Glutamatergic neuron (in vitro differentiated cells): ENCODE measurements around the gene RBM5. TPM values are rescaled to one million over a fixed set of nuclear protein-coding genes. Genes with fewer than 3 reads are reported as not detected.

Experiments
- DNase-seq: peaks from one replicate; pipeline ENCODE4 v3.0.0; 2022
- H3K27ac Mint-ChIP-seq: one replicate; pipeline ENCODE4 v1.8.0; 2020; ENCODE audit warnings: mild to moderate bottlenecking, mixed read lengths, inconsistent platforms; ENCODE audit not compliant: unreplicated experiment
- H3K27me3 Mint-ChIP-seq: one replicate; pipeline ENCODE4 v1.8.0; 2020; ENCODE audit warnings: mild to moderate bottlenecking, moderate library complexity, mixed read lengths, inconsistent platforms; ENCODE audit not compliant: unreplicated experiment
- H3K36me3 Mint-ChIP-seq: one replicate; pipeline ENCODE4 v1.8.0; 2020; ENCODE audit warnings: mild to moderate bottlenecking, mixed read lengths, inconsistent platforms; ENCODE audit not compliant: unreplicated experiment
- H3K4me1 Mint-ChIP-seq: one replicate; pipeline ENCODE4 v1.8.0; 2020; ENCODE audit warnings: mild to moderate bottlenecking, low read depth, mixed read lengths, inconsistent platforms; ENCODE audit not compliant: unreplicated experiment
- H3K4me3 Mint-ChIP-seq: one replicate; pipeline ENCODE4 v1.8.0; 2020; ENCODE audit warnings: mild to moderate bottlenecking, mixed read lengths, inconsistent platforms; ENCODE audit not compliant: unreplicated experiment
- H3K9me3 Mint-ChIP-seq: one replicate; pipeline ENCODE4 v1.8.0; 2020; ENCODE audit warnings: mild to moderate bottlenecking, moderate library complexity, mixed read lengths, inconsistent platforms; ENCODE audit not compliant: unreplicated experiment
- total RNA-seq: library from RNA; stranded (reverse); fragmentation: NEBNext Ultra II Directional; extraction: Animal tissue kit (Norgen Biotek cat#: 25700); gene quantifications from one replicate; pipeline ENCODE4 v1.2.1, GENCODE V29; 2021; ENCODE audit not compliant: unreplicated experiment
- TF ChIP-seq, protein P1 (sequence below): fragments of 200-600 bp; sonication (generic); IDR thresholded peaks from one replicate; pipeline ENCODE4 v1.5.0; 2021; ENCODE audit not compliant: partially characterized antibody, unreplicated experiment

The RBM5 gene
- total RNA-seq, 1 donor from 2014 or later = 363 TPM

DNA sequence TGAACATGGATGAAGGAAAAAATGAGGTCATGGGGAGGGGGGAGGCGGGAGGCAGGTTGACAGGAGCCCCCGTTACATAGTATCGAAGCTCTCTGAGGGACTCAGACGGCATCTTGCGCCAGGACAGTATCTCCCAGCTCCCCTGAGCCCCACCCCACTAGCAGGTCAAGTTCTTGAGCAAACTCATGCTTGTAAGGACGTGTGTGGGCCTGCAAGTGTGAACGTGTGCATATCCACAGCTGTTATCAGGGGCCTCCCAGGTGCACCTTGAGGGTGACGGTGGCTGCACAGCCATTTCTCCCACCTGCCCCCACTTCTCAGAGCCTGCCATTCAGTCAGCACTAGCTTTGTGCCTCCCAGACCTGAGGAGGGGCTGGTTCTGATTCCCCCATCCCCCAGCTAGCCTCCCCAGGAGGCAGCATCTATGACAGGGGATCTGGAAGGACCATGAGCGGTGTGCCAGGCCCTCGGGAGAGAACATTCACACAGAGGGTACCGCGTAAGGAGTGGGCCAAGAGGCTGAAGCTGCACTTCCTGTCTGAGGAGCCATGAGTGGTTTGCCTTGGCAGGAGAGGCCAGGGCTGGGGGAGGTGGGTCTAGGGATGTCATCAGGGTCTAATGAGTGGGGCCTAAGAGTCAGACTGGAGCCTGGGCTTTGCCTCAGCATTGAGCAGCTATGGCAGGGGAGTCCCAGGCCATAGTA lies 69.3 kb downstream of the RBM5 start:
- Mint-ChIP-seq H3K4me1 (peaks cover 12% of the 10 kb centered on the region), H3K27me3 (peaks cover 21% of the 10 kb centered on the region), H3K36me3 (no peaks in the 10 kb centered on the region), H3K4me3 (peak overlapping the region; percentile 89), H3K27ac (no peak overlapping the region), H3K9me3 (peaks cover 13% of the 10 kb centered on the region)
- no peak for DNase-seq
- TF ChIP-seq, protein P1, sequence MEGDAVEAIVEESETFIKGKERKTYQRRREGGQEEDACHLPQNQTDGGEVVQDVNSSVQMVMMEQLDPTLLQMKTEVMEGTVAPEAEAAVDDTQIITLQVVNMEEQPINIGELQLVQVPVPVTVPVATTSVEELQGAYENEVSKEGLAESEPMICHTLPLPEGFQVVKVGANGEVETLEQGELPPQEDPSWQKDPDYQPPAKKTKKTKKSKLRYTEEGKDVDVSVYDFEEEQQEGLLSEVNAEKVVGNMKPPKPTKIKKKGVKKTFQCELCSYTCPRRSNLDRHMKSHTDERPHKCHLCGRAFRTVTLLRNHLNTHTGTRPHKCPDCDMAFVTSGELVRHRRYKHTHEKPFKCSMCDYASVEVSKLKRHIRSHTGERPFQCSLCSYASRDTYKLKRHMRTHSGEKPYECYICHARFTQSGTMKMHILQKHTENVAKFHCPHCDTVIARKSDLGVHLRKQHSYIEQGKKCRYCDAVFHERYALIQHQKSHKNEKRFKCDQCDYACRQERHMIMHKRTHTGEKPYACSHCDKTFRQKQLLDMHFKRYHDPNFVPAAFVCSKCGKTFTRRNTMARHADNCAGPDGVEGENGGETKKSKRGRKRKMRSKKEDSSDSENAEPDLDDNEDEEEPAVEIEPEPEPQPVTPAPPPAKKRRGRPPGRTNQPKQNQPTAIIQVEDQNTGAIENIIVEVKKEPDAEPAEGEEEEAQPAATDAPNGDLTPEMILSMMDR = no peak

DNA sequence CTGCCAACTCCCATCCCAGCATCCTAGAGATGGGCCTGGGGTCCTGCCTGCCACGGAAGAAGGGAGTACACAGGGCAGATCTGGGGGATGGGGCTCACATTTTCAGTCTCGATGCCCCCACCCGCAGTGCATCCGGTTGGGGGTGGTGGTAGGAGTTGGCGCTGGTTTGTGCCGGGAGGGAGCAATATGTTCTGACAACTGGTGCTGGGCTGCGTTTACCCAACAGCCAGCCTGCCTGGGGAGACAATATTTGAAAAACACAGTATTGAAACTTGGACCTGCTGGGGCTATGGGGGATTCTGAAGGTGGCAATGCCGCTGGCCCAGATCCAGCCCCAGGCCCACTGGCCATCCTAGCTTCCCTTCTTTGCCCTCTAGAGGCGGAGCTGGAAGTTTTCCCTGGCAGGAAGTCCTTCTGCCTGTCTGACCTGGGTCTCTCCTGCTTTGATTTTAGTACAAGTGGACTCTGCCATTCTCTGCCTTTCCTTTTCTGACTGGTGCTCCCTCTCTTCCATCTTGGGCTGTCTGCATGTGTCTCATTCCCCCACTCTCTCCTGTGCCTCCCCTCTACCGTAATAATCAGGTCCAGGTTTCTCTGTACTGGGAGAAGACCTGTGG lies 69.9 kb downstream of the RBM5 start:
- H3K9me3 Mint-ChIP-seq = peaks cover 13% of the 10 kb centered on the region
- H3K36me3 Mint-ChIP-seq = no peaks in the 10 kb centered on the region
- peak overlapping the region; percentile 89 for H3K4me3 Mint-ChIP-seq
- DNase-seq = no peak
- peaks cover 16% of the 10 kb centered on the region for H3K27me3 Mint-ChIP-seq
- TF ChIP-seq, protein P1 = no peak
- peaks cover 12% of the 10 kb centered on the region for H3K4me1 Mint-ChIP-seq
- no peak overlapping the region for H3K27ac Mint-ChIP-seq

DNA sequence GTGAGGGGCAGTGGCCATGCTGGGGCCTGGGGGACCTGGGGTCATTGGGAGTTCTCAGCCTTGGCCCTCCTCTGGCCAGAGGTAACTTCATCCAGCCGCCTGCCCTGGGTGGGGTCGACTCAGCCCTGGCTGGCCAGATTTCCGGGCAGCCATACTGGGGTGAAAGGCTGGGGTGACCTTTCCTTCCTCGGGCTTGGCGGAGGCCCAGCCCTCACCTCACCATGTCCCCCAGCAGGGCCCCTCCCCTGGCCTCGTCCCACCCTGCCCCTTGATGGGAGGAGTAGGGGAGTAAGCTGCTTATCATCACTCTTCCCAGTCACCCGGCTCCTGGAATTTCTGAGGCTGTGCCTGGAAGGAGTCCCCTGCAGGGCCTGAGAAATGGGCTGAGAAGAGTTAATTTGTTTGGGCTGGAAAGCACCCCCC lies 71.9 kb downstream of the RBM5 start:
- Mint-ChIP-seq H3K9me3 (peaks cover 8% of the 10 kb centered on the region), H3K36me3 (no peaks in the 10 kb centered on the region), H3K27ac (no peak overlapping the region), H3K27me3 (peaks cover 12% of the 10 kb centered on the region), H3K4me3 (no peak overlapping the region), H3K4me1 (peaks cover 22% of the 10 kb centered on the region)
- TF ChIP-seq, protein P1 = no peak
- no peak for DNase-seq

DNA sequence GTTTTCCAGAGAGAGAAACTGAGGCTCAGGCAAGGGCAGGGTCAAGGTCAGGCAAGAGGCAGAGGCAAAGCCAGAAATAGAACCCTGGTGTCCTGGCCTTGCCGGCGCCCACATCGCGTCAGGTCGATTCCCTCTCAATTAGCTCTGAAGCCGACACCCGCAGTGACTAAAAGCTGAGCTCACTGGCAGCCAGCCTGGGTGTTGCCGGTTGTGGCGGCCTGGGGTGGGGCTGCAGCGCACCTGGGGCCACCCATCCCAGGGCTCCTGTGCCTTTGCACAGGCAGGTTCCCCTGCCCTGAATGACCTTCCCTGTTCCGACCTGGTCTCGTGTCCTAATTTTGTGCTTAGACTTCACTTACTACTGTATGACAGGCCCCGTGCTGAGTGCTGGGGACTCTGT lies 72.6 kb downstream of the RBM5 start:
- Mint-ChIP-seq H3K36me3 (no peaks in the 10 kb centered on the region), H3K27ac (no peak overlapping the region), H3K9me3 (peaks cover under 1% of the 10 kb centered on the region), H3K4me1 (peaks cover 22% of the 10 kb centered on the region), H3K27me3 (peaks cover 6% of the 10 kb centered on the region), H3K4me3 (no peak overlapping the region)
- TF ChIP-seq, protein P1 = no peak
- no peak for DNase-seq

DNA sequence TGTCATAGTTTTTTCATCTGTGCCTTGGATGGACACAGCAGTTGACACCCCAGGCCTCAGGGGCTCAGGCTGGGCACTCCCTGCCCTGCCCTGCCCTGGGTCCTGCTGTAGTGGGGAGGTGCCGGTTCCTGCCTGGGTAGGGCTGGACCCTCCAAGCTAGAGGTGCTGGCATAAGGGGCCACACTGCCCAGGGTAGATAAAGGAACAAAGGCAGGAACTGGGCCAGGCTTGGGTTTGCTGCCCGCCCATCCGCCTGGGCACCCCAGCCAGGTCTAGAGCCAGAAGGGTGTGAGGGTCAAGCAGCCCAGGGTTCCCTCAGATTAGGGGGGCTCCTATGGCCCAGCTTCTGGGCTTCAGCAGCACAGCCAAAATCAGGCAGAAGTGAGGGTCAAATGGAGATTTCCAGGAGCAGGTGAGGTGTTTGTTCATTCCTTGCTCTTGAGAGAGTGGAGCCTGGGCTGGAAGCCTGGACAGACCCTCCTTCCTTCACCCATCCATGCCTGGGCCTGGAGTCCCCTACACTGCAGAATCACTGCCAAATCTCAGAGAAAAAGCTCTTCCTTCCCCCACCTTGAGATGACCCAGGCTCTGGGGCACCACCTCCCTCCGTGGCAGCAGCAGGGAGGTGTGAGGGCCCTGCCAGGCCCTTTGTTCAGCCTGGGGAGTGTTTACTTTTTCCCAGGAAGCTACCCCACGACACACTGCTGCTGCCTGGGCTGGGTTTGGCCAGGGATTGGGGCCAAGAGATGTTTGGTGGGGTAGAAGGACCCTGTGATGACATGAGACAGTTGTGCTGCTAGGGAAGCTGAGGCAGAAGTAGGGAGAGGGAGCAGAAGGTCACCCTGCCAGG lies 73.5 kb downstream of the RBM5 start:
- Mint-ChIP-seq H3K9me3 (peaks cover 1% of the 10 kb centered on the region), H3K4me3 (no peak overlapping the region), H3K36me3 (no peaks in the 10 kb centered on the region), H3K4me1 (peaks cover 29% of the 10 kb centered on the region), H3K27ac (no peak overlapping the region), H3K27me3 (peaks cover 6% of the 10 kb centered on the region)
- TF ChIP-seq, protein P1 = no peak
- no peak for DNase-seq
